DOHH2 (cell line): ENCODE measurements around the gene ZBTB4.

Source experiments
- H3F3A ChIP-seq: fragments of 200-600 bp; sonication (generic), shearing (Covaris generic); 2 replicates; pipeline ENCODE4 v1.6.0; 2016; ENCODE audit warnings: antibody characterized with exemption, mild to moderate bottlenecking; ENCODE audit not compliant: control insufficient read depth, insufficient read depth
- H3K27ac ChIP-seq: fragments of 200-600 bp; sonication (generic); 2 replicates; pipeline ENCODE4 v1.5.1; 2014; ENCODE audit warnings: low read depth, mild to moderate bottlenecking, low read length, moderate library complexity
- H3K27me3 ChIP-seq: fragments of 200-600 bp; sonication (generic); 2 replicates; pipeline ENCODE4 v1.6.1; 2014; ENCODE audit warnings: mild to moderate bottlenecking, low read length, mixed read lengths; ENCODE audit not compliant: control insufficient read depth
- H3K36me3 ChIP-seq: fragments of 200-600 bp; sonication (generic); 2 replicates; pipeline ENCODE4 v1.6.1; 2014; ENCODE audit warnings: mild to moderate bottlenecking, low read length, moderate library complexity, mixed read lengths; ENCODE audit not compliant: control insufficient read depth
- H3K4me1 ChIP-seq: fragments of 200-600 bp; sonication (generic); 2 replicates; pipeline ENCODE4 v1.6.1; 2014; ENCODE audit warnings: mild to moderate bottlenecking, low read length, mixed read lengths; ENCODE audit not compliant: control insufficient read depth
- H3K4me2 ChIP-seq: fragments of 200-600 bp; sonication (generic); 2 replicates; pipeline ENCODE4 v1.6.0; 2014; ENCODE audit warnings: mild to moderate bottlenecking, low read length, moderate library complexity
- H3K4me3 ChIP-seq: fragments of 200-600 bp; sonication (generic); 2 replicates; pipeline ENCODE4 v1.5.1; 2014; ENCODE audit warnings: mild to moderate bottlenecking, low read length, mixed read lengths
- H3K79me2 ChIP-seq: fragments of 200-600 bp; sonication (generic); 2 replicates; pipeline ENCODE4 v1.6.1; 2014; ENCODE audit warnings: mild to moderate bottlenecking, low read length, mixed read lengths; ENCODE audit not compliant: control insufficient read depth
- H3K9me2 ChIP-seq: fragments of 200-600 bp; sonication (generic); replicated peaks from 2 replicates; pipeline ENCODE4 v1.6.1; 2014; ENCODE audit warnings: mild to moderate bottlenecking, low read length, mixed read lengths; ENCODE audit not compliant: control insufficient read depth
- H3K9me3 ChIP-seq: fragments of 200-600 bp; sonication (generic); 2 replicates; pipeline ENCODE4 v1.6.1; 2014; ENCODE audit warnings: antibody characterized with exemption, low read length, mixed read lengths; ENCODE audit not compliant: control insufficient read depth, insufficient read depth
- H4K20me1 ChIP-seq: fragments of 200-600 bp; sonication (generic); 2 replicates; pipeline ENCODE4 v1.6.0; 2014; ENCODE audit warnings: low read depth, mild to moderate bottlenecking, antibody characterized with exemption, low read length, moderate library complexity; ENCODE audit not compliant: control insufficient read depth, insufficient read depth
- CTCF ChIP-seq: fragments of 200-600 bp; sonication (generic); IDR thresholded peaks from one replicate; pipeline ENCODE4 v1.5.1; 2014; ENCODE audit warnings: antibody characterized with exemption, mild to moderate bottlenecking, low read depth, low read length; ENCODE audit not compliant: poor library complexity, severe bottlenecking
- EZH2phosphoT487 ChIP-seq: fragments of 200-600 bp; sonication (generic); IDR thresholded peaks from 2 replicates; pipeline ENCODE4 v1.6.1; 2017; ENCODE audit warnings: borderline replicate concordance, mild to moderate bottlenecking, antibody characterized with exemption, low read length, moderate library complexity, mixed read lengths

The ZBTB4 gene

GRCh38 chr17:7465597-7466275 lies 13.7 kb downstream of the ZBTB4 start:
- Histone ChIP-seq H3K4me2 (peak overlapping the region; percentile 57; the same call in 1 of the 2 replicates), H3K9me2 (no peaks in the 10 kb centered on the region), H3F3A (no peaks in the 10 kb centered on the region), H3K79me2 (peaks cover 8% of the 10 kb centered on the region), H3K27ac (no peak overlapping the region), H3K4me1 (peaks cover 21% of the 10 kb centered on the region), H3K27me3 (no peaks in the 10 kb centered on the region), H3K9me3 (no peaks in the 10 kb centered on the region), H3K36me3 (no peaks in the 10 kb centered on the region; the same call in 1 of the 2 replicates), H4K20me1 (no peaks in the 10 kb centered on the region), H3K4me3 (no peak overlapping the region)
- TF ChIP-seq CTCF (no peak), EZH2phosphoT487 (no peak)

- H3K9me2 ChIP-seq: no peaks in the 10 kb centered on the region
- TF ChIP-seq CTCF (no peak), EZH2phosphoT487 (no peak)
- no peak overlapping the region for H3K4me2 ChIP-seq
- no peaks in the 10 kb centered on the region for H3K27me3 ChIP-seq
- no peaks in the 10 kb centered on the region for H4K20me1 ChIP-seq
- H3K27ac ChIP-seq: no peak overlapping the region
- H3K36me3 ChIP-seq: no peaks in the 10 kb centered on the region; the same call in 1 of the 2 replicates
- no peak overlapping the region for H3K4me3 ChIP-seq
- no peaks in the 10 kb centered on the region for H3K9me3 ChIP-seq
- H3K79me2 ChIP-seq: peaks cover 8% of the 10 kb centered on the region
- no peaks in the 10 kb centered on the region for H3F3A ChIP-seq
- H3K4me1 ChIP-seq: peaks cover 21% of the 10 kb centered on the region
Observed at GRCh38 chr17:7464081-7464480, 15.3 kb downstream of the ZBTB4 start.

GRCh38 chr17:7463372-7463846 lies 16.0 kb downstream of the ZBTB4 start:
- no peak overlapping the region for H3K4me2 ChIP-seq
- TF ChIP-seq CTCF: no peak
- no peak for TF ChIP-seq EZH2phosphoT487
- no peaks in the 10 kb centered on the region for H3K9me2 ChIP-seq
- no peaks in the 10 kb centered on the region; the same call in 1 of the 2 replicates for H3K36me3 ChIP-seq
- H3F3A ChIP-seq: 0 out of 2 replicates have a peak, but pooled peaks cover 2% of the 10 kb centered on the region
- H4K20me1 ChIP-seq: no peaks in the 10 kb centered on the region
- no peak overlapping the region for H3K27ac ChIP-seq
- no peak overlapping the region for H3K4me3 ChIP-seq
- H3K4me1 ChIP-seq: peaks cover 21% of the 10 kb centered on the region
- H3K9me3 ChIP-seq: no peaks in the 10 kb centered on the region
- H3K27me3 ChIP-seq: no peaks in the 10 kb centered on the region
- H3K79me2 ChIP-seq: peaks cover 8% of the 10 kb centered on the region
